ENCODE data around the gene TMEM63C. TPM values are rescaled to one million over a fixed set of nuclear protein-coding genes. Genes with fewer than 3 reads are reported as not detected.
"Not testable (repeated sequence)": the region's sequence is repeated elsewhere in the genome, so short reads cannot be mapped to it uniquely, and the experiment has no call there.

Gene TMEM63C
- total RNA-seq, 1 donor = 0.27 TPM

DNA sequence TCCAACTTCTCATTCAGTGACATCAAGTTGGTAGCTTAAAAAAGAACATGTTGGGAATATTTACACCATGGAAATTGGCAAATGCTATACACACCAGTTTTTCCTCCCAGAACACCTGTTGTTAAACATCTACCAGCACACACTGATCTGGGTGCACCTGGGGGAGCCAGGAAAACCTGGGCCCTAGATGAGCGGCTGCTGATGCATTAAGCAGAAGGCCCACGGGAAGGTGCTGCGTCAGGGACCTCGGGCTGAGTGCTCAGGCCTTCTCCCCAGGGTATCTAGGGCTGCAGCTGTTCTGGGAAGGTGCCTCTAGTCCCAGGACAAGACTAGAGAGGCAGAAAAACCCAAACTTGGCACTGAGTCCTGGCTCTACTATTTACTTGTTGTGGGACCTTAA lies 92.2 kb downstream of the TMEM63C start:
- no peak for DNase-seq (ENCODE audit: low read depth in 2 of 3, low spot score in 2 of 3)

DNA sequence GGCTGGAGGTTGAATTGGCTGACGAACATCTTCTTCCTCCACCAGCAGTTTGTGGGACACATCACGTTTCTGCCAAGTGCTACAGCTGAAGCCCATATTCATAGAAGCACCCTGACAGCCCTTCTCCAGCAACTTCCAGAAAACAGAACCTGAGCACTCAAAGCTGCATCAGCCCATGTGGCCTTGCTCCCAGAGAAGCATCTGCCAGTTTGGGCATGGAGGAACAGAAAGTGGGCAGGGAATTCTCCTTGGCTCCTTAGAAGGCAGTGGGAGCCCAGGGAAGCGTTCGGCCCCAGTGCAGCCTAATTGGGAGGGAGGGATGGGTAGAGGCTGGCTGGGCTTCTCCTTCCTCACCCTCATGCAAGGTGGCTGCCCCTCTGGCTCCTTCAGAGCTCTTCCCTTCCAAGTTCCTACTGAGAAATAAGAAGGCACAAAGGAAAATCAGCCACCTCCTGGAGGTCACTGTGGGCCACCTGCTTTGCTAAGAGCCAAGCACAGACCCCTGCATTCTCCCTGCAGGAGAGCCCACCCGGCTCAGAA lies 93.5 kb downstream of the TMEM63C start:
- no peak for DNase-seq (ENCODE audit: low read depth in 2 of 3, low spot score in 2 of 3)

DNA sequence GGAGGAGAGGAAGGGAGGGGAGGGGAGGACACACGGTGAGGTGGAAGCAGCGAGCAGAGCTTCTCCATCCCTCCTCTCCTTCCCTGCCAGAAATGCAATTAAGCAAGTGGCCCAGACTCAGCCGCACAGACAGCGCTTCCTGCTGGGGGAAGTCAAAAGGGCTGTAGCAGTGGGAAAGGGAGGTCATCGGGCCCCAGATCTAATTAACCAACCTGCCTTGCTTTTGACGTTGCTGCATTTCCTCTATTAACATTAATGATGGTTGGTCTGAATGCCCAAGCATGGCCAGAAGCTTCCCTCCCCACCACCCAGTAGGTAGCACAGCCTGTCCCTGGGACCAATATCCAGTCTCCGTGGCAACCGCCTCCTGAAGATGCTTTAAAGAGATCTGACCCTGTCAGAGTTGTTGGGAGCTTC lies 94.0 kb downstream of the TMEM63C start:
- DNase-seq (ENCODE audit: low read depth in 2 of 3, low spot score in 2 of 3) = no peak

DNA sequence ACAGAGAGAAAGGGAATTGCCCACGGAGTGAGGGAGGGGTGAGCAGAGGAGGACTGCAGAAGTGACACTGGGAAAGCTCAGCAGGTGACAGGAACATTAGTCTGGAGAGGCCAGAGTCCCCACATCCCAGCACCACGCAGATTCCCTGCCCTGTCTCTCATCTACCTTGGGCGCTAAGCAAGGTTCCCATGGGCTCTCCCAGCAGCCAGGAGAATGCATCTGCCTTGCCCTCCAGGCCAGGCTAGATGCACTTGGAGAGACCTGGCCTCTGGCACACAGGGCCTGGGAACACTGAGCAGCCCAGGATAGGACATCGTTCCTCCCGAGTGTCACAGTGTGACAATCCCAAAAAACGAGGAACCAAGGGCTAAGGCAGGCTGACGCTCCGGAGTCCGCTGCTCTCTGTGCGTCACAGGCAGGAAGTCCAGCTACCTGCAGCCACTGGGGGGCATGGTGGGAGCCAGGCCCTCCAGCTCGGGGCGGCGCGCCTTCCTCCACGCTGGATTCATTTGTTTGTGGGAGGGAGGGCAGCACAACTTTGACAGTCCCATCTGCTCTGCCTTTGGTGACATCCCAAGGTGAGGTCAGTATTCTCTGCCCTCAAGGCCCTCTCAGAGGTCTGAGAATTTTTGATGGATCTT lies 94.8 kb downstream of the TMEM63C start:
- no peak for DNase-seq (ENCODE audit: low read depth in 2 of 3, low spot score in 2 of 3)

DNA sequence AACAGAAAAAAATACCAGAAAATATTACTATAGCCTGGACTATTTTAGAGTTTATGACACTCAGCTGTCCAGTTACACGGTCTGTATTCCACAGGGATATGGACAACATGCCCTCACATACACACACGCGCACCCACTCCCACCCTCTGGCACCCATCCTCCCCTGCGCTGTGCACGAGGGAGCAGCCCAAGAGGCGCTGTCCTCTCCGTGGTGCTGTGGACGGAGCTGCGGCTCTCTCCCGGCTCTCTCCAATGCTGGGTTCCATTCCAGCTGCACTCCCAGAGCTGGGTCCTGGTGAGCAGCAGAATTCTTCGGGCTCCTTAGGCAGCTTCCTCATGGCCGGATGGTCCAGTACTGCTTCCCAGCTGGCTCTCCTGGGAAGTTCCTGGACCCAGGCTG lies 95.4 kb downstream of the TMEM63C start:
- DNase-seq (ENCODE audit: low read depth in 2 of 3, low spot score in 2 of 3) = no peak

DNA sequence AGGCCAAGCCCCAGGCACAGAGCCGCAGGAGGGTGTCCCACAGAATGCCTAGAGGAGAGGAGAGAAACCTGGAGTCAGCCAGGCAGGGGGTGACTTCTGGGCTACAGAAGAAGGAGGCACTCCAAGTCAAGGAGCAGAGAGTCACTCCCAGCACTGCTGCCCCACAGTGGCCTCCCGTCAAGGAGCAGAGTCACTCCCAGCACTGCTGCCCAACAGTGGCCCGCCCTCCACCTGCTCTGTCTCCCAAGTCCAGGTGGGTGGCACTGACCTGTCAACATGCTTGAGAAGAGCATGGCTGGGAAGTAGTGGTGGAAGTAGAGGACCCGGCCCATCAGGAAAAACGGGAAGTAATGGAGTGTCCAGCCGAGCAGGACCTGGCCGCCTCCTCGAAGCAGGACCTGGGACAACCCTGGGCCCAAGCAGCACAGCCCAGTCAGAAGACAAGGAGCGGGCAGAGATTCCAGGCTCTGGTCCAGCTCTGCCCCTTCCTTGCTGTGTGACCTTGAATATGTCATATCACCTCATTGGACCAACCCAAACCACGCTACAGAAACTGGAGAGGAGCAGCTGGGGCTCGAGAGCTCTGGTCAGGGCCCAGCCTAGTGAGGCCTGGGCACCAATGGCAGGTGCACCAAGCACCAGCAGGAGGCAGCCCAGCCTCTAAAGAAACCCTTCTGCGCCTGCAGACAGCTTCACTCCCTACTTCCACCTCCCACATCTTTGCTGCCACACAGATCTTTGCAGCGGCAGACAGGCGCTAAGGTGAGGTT lies 97.0 kb downstream of the TMEM63C start:
- no peak for DNase-seq (ENCODE audit: low read depth in 2 of 3, low spot score in 2 of 3)

DNA sequence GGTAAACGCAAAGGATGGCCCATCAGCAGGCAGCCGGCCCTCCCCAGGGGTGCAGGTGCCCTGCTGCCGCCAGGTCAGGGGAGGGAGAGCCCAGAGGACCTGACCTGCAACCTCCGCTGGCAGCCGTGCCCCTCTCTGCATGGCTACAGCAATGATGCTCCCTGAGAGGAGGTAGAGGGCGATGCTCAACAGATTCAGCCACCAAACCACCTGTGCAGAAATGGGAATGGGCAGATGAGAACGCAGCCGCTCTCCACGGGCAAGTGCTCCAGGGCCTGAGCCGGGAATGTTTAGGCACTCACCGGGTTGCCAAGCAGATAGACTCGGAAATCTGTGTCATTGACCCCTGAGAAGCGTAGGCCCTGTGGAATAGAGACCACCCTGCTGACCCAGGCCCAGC lies 98.1 kb downstream of the TMEM63C start:
- no peak for DNase-seq (ENCODE audit: low read depth in 2 of 3, low spot score in 2 of 3)

DNA sequence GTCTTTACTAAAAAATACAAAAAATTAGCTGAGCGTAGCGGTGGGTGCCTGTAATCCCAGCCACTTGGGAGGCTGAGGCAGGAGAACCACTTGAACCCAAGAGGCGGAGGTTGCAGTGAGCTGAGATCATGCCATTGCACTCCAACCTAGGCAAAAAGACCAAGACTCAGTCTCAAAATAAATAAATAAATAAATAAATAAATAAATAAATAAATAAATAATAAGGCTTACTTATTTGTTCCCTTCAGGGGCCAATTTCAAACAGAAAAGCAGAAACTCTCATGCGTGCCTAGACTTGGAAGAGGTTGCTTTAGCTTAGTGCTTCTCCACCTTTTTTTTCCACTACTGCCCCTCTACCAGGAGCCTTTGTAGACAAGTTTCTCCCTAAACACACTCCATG lies 99.3 kb downstream of the TMEM63C start:
- not testable (repeated sequence) for DNase-seq (ENCODE audit: low read depth in 2 of 3, low spot score in 2 of 3)

DNA sequence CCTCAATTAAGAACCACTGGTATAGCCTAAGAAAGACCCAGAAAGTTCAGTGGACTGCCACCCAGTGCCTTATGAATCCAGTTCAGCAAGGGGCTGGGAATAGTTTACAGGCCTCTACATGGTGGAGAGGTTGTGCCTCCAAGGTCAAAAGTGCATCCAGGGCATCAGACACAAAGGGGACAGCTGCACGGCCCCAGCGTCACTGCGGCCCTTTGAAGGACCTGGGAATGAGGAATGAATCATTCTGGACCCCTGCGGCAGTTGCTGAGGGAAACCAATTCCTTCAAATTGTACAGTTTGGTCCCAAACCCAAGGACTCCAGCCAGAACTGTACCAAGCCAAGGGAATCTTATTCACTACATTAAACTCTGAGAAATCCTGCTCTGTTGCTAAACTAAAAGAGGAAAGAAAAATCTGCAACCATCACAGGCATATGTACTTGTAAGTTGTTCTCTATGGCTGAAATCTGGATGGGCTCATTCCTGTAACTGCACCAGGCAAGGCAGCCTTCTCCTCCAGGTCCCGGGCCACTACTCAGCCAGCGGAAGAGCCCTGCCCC lies 100.3 kb downstream of the TMEM63C start:
- DNase-seq (ENCODE audit: low read depth in 2 of 3, low spot score in 2 of 3) = no peak

DNA sequence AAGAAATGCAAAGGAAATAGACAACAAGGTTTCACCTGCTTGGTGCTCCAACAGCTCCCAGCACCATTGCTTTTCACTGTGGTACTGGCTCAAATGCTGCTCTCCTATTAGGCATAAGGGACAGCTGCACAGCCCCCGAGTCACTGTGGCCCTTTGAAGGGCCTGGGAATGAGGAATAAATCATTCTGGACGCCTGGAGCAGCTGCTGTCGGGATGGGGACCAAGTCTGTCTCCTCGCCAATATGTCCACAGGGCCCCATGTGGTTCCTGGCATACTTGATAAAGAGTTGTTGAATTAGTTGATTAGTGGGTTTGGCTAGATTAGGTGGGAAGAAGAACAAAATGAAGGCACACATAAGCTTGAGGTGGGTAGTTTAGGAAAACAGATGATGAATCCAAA lies 102.5 kb downstream of the TMEM63C start:
- no peak for DNase-seq (ENCODE audit: low read depth in 2 of 3, low spot score in 2 of 3)

DNA sequence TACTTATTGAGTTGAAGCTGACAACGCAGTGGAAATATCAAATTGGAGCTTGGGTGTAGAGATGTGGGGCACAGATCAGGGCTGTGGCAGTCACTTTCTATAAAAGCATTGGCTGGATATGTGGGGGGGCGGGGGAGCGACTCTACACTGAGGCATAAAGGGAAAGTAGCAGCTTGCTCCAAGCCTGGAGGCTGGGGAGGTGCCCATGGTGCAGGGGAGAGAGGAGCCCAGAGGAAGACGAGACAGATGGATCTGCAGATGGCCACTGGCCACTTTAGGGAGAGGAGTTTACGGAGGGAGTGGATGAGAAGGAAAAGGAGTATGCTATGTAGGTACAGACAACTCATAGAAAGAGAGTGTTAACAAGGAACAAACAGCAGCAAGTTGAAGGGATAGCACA lies 102.9 kb downstream of the TMEM63C start:
- DNase-seq (ENCODE audit: low read depth in 2 of 3, low spot score in 2 of 3) = no peak

DNA sequence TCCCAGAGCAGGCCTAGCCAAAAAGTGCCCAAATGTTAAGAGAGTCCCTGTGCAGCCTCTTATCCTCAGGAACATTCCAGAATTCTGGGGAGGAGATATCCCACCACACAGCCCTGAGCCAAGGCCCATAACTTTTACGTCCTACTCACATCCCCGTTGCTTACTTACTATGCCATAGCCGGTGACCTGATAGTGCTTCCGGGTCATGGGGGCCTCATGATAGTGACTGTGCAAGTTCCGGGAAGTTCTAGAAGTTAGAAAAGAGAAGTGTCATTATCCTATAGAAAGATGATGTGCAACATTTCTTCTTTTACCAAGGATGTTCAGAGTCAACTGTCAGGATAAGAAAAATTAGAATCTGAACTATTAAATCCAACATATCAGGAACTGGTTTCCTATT lies 105.0 kb downstream of the TMEM63C start:
- DNase-seq (ENCODE audit: low read depth in 2 of 3, low spot score in 2 of 3) = no peak

DNA sequence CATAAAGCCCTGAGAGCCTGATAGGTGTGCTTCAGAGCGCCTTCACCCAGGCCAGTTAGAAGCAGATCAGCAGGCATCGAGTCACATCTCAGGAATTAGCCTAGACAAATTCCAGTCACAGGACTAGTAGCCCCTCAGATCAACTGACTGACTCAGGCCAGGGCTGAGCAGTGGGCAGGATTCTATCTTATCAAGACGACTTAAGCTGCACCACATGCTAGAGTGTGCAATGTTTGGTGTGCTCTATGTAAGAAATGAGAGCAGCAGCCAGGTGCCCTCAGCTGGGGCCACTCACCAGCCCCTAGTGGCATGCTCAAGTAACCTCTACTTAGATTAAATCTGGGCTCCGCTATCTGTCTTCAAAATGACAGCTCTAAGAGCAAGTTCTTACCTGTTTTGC lies 109.1 kb downstream of the TMEM63C start:
- DNase-seq (ENCODE audit: low read depth in 2 of 3, low spot score in 2 of 3) = no peak

DNA sequence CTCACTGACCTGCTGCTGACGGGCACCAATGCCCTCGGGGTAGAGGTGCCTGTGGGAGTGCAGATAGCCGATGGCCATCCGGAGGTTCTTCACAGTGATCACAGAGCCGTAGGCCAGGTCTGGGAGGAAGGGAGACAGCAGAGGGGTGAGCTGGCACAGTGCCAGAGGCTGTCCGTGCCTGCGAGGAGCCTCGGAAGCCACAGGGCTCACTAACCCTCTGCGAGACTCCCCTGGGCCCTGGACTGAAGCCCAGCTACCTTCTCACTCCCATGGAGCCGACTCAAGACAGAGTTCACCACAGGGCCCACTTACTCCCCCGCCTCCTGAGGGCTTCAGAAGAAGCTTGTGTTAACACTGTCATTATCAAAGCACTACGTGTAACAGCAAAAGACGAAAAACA lies 114.6 kb downstream of the TMEM63C start:
- DNase-seq (ENCODE audit: low read depth in 2 of 3, low spot score in 2 of 3) = no peak

DNA sequence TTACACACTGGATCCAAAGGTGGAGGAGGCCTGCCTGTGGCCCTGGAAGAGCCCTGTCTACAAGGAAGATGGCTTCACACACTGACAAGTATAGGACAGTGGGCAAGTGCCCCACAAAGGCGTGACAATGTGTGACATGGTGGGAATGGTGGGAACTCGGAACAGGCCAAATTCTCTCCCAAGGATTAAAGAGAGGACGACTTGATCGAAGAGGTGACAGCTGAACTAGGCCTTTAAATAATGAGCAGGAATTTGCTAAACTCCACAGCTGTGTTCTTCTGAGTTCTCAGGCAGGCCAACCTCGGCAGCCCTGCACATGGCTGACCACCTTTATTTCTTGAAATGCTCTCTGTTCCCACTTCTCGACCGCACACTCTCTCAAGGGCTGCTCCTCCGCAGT lies 115.3 kb downstream of the TMEM63C start:
- DNase-seq (ENCODE audit: low read depth in 2 of 3, low spot score in 2 of 3) = no peak

DNA sequence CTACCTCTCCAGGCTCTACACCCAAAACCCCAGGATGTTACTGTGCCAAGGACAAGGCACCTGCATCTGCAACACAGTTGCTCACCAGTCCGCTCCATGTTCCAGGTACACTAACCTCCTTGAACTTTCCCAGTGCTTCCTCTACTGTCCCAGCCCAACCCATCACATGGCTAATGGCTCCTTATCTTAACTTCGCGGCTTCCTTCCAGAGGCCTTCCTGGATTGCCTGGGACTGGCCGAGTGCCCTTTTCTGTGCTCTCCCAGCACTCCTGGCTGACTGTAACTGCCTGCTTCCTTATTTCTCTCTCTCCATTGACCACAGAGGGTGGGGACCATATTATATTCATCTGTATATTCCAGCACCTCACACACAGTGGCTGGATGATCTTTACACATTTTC lies 118.2 kb downstream of the TMEM63C start:
- no peak for DNase-seq (ENCODE audit: low read depth in 2 of 3, low spot score in 2 of 3)

DNA sequence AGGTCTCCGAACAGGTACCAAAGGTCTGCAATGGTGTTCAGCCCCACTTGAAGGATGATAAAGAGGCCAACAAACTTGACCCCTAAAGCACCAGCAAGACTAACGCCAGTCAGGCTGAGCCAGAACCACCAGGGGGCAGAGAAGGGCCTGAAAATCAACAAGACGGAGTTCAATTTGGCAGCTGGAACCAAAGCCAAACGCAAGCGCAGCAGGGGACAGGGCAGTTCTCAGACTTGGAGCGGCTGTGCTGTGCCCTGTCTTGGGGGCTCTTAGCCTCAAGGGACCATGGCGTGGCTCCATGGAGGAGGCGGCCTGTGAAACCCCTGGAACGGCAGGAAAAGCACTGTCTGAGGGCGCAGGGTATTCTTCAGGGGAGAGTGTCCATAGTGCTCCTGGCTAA lies 119.5 kb downstream of the TMEM63C start:
- peak in 2 of 3 donors; percentile 77 to 87 for DNase-seq (ENCODE audit: low read depth in 2 of 3, low spot score in 2 of 3)

DNA sequence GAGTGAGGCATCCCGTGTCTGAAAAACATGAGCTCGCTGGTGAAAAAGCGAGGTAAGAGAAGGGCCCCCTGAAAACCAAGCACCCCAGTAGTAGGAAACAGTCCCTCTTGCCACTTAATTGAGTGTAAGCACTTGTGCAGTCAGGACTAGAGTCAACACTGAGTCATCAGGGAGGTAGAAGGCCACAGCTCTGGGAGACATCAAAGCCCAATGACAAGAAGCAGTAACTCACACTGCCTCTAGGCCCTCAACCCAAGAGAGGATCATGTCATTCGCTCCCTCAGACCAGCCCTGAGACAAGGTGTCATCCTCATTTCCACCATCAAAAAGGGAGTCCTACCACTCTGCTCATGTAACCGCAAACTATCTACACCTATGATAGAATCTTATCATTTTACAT lies 121.3 kb downstream of the TMEM63C start:
- no peak for DNase-seq (ENCODE audit: low read depth in 2 of 3, low spot score in 2 of 3)

DNA sequence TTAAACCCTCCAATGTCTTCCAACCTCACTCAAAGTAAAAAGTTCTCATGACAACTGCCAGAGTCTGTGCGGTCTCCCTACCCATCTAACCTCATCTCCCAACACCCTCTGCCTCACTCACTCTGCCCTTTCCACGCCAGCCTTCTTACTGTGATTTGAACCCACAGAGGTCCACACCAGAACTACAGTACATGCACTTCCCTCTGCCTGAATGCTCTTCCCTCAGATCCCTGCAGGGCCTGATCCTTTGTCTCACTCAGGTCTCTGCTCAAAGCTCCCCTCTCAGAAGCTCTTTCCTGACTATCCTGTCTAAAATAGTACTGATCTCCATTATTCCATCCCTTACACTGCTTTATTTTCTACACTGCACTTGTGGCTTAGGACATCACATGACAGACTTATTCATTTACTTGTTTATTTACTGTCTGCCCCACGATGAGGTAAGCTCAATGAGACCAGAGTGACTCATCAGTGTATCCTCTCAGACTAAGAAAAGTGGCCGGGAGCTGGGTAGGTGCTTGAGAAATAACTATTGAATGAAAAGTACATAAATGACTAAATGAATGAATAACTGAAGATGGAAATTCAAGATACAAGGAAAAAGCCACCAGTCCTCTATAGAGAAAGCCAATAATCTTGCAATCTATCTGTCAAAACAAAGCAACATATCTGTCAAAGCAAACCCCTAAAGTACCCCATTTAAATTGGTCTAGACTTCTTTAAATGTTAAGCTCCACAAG lies 122.0 kb downstream of the TMEM63C start:
- peak in 2 of 3 donors; percentile 17 to 22 for DNase-seq (ENCODE audit: low read depth in 2 of 3, low spot score in 2 of 3)

DNA sequence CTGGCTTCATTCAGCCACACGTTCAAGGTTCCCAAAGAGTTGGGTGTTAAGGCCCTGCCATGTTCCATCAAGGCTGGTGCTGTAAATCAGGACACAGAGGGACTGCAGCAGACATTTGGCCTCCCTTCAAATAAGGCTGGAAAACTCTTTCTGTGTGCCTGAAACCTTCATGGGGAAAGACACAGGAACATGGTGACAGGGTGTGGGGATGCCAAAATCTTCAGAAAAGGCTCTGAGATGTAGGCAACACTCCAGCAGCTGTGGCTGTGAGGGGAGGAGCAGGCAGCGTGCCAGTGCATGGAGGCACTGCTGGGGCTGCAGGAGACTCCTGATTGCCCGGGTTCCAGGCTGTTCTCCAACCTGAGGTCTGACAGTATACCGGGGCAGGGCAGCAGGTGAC lies 124.1 kb downstream of the TMEM63C start:
- no peak for DNase-seq (ENCODE audit: low read depth in 2 of 3, low spot score in 2 of 3)

DNA sequence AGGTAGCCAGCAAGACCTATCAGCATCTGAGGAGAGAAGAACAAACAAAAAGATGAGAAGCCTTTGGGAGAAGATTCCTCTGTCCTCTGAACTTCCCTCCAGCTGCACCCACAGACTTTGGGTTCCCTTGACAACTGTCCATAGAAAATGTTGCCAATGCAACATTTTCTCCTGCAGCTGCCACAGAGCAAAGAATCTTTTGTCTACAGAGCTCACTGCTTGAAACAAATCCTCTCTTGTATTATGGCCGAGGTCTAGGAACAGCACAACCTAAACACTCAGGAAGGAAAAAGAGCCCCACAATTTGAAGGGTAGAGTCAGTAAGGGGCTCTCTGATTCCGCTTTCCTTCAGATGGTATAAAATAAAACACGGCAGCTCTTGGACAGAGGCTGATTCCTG lies 124.8 kb downstream of the TMEM63C start:
- no peak for DNase-seq (ENCODE audit: low read depth in 2 of 3, low spot score in 2 of 3)

Data from hematopoietic multipotent progenitor cell (in vitro differentiated cells).